IPS-NIHi7 (cell line): ENCODE data around the gene PTPRT.

Experiments
- DNase-seq: peaks from one replicate; pipeline ENCODE4 v3.0.0; 2012; ENCODE audit warnings: mixed read lengths; ENCODE audit errors: extremely low spot score

Gene PTPRT

GRCh38 chr20:42974347-42974746 is 215.4 kb downstream of the PTPRT start:
- DNase-seq: no peak

GRCh38 chr20:42972591-42972990 is 217.1 kb downstream of the PTPRT start:
- no peak for DNase-seq

- no peak for DNase-seq
These were observed 221.0 kb downstream of the PTPRT start for GRCh38 chr20:42968746-42969145.

DNA sequence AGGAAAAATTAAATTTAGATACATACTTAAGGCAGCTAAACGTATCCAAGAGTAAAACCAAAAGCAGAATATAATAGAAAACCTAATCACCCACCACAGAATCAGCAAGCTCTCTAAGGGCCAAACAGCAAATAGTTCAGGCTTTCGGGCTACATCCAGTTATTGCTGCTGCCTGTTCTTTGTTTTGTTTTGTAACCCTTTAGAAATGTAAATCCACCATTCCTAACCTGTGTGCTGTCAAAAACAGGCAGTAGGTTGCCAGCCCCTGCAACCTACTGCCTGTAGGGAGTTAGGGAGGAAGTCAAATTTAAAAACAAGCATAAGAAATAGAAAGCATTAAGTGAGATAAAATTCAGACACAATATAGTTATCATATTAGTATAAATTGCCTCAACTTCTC is 225.9 kb downstream of the PTPRT start:
- DNase-seq: no peak

GRCh38 chr20:42961771-42962170 is 227.9 kb downstream of the PTPRT start:
- DNase-seq: no peak

DNA sequence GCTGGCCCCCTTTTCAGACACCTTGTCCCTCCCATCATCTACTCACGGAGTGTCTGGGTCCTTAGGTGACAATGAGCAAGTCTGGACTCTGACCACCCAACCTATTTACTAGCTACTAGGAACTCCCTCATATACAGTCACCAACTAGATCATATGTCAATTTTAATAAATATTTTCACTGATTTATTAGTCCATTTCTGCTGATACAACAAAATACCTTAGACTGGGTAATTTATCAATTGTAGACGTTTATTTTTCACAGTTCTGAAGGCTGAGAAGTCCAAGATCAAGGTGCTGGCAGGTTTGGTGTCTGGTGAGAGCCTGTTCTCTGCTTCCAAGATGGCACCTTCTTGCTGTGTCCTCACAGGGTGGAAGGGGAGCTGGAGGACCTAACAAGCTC is 229.7 kb downstream of the PTPRT start:
- no peak for DNase-seq

GRCh38 chr20:42958367-42959069 is 231.2 kb downstream of the PTPRT start:
- DNase-seq: no peak

DNA sequence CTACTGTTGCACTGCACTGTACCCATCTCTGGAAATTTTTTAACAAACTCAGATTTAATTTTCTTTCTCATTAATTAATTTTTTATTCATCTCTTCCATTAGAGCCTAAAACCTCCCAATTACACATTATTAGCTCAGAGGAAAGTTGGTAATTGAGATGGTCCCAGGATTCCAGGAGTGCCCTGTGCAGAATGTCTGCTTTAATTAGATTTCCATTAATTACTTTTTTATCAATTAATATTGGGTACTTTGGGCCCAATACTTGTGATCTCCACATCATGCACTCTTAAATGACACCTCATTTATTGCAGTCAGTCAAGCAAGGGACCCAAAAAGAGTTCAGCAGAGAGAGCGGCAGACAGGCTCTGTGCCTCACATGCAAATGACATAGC is 232.0 kb downstream of the PTPRT start:
- no peak for DNase-seq

DNA sequence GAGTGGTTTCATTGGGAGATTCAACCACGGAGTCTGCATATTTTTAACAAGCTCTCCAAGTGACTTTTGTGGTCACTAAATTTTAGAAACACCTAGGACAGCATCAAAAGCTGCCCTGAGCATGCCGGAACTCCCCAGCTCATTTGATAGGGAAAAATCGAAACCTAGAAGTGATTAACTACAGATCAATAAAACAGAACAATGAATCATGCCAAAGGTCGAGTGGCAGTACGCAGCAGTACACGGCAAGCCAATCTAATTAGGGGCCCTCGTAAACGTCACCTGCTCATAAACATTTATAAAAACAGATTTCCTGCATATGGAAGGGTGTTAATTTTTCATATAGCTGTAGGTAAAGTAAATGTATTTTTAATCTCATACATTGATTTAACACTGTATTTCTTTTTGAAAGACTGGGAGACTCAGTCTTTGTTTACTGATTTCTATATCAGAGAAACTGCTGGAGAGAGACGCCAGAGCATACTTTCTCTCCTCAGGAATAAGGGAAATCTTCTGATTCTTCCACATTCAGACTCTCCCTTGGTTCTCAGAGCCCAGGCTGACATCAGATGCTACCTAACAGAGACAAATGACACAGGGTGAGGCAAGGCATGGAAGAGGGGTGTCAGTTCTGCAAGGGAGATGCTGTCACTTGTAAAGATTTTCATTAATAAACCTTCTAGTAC is 232.5 kb downstream of the PTPRT start:
- no peak for DNase-seq

GRCh38 chr20:42955713-42956112 is 234.0 kb downstream of the PTPRT start:
- DNase-seq: no peak

DNA sequence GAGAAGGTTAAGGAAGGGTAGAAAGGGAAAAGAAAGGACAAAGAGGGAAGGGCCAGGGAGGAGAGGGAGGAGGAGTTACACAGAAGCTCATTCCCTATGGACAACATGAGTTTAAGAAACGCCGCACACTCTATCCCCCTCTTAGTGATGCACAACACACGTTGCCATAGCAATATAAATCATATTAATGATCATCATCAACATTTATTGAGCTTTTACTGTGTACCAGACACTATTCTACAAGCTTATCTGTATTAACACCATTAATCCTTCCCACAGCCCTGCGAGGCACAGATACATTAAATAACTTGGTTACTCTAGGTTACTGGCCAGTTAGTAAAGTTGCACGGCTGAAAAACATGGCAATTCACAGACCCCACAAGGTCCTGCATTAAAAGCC is 234.8 kb downstream of the PTPRT start:
- no peak for DNase-seq

- no peak for DNase-seq
These were observed 239.8 kb downstream of the PTPRT start for GRCh38 chr20:42949950-42950349.

DNA sequence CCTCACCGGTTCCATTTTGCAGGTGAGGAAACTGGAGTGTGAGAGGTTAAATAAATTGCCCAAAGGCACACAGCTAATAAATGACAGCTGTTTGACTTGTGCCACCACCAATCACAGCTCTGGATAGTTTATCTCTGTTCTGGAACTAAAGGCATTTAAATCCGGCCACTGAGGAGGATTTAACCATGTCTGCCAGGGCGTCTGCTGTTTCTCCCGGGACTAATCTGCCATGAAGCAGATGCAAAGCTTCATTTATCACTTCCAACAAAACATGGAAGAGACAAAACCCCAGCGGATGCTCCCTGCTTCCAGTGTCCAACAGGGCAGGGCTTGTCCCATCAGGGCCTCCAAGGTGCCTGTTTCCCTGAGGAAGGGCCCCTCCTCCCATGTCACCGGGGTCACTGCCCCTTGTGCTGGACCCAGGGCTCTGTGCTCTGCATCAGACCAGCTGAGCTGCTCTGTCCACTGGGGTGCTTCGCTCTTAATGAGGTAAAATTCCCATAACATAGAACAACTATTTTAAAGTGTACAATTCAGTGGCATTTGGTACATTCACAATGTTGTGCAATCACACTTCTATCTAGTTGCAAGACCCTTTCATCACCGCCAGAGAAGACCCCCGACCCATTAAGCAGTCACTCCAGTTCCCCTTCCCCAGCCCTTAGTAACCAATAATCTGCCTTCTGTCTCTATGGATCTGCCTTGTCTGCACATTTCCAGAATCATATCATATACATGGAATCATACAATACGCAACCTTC is 244.3 kb downstream of the PTPRT start:
- no peak for DNase-seq

- DNase-seq: no peak
These were observed 248.1 kb downstream of the PTPRT start for GRCh38 chr20:42941629-42942028.

- no peak for DNase-seq
These were observed 251.1 kb downstream of the PTPRT start for GRCh38 chr20:42938441-42939205.

DNA sequence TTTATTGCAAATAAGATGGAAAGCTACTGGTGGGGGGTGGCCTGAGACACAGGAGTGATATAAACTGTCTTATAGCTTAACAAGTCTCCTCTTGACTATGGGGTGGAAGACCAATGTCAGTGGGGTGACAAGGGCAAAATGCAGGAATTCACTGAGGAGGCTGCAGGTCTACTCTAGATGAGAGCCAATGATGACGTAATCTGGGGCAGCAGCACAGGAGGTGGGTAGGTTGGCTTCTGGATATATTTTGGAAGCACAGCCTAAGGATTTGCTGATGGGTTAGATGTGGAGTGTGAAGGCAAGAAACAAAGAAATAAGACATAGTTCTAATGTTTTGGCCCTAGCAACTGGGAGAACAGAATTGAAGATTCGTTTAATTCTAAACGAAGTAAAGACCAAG is 253.2 kb downstream of the PTPRT start:
- DNase-seq: no peak

DNA sequence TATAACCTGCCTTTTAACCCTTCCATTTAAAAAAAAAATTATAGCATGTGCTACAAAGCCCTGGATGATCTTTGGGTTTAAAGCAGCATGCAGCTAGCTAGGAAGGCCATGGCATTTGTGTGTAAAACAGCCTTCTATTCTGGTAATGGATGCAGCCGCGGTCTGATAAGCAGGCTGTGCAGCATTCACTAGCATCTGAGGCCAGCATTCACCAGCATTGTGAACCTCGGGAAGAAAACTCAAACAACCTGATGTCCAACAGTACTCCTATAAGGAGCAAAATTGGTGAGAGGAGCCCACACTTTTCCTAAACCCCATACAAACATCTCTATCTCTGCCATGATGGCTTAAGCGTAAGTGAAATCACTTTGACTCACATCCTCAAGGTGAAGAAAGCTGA is 265.5 kb downstream of the PTPRT start:
- no peak for DNase-seq

- no peak for DNase-seq
These were observed 266.3 kb downstream of the PTPRT start for GRCh38 chr20:42923348-42923918.

- DNase-seq: no peak
These were observed 268.9 kb downstream of the PTPRT start for GRCh38 chr20:42920776-42921175.

- no peak for DNase-seq
These were observed 270.4 kb downstream of the PTPRT start for GRCh38 chr20:42919316-42919715.

DNA sequence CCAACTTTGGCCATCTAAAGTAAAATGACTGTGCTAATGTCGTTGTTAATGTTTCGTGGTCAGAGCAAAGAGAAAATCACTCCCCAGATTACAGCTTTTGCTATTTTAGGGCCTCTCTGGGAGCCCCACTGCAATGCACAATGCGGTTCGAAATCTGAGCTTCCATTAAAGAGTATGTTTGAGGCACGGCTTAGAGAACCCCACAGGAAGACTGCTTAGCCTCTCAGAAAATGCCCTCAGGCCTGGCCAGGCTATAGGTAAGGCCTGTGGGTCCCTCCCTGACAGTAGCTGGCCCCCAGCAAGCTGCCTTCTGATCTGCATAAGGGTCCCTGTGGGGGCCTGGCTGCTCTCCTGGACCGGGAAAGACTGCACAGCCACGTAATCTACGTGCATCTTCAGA is 274.6 kb downstream of the PTPRT start:
- no peak for DNase-seq

GRCh38 chr20:42914302-42914701 is 275.4 kb downstream of the PTPRT start:
- no peak for DNase-seq
